ENCODE results near the gene RAD1.

RAD1 gene

DNA sequence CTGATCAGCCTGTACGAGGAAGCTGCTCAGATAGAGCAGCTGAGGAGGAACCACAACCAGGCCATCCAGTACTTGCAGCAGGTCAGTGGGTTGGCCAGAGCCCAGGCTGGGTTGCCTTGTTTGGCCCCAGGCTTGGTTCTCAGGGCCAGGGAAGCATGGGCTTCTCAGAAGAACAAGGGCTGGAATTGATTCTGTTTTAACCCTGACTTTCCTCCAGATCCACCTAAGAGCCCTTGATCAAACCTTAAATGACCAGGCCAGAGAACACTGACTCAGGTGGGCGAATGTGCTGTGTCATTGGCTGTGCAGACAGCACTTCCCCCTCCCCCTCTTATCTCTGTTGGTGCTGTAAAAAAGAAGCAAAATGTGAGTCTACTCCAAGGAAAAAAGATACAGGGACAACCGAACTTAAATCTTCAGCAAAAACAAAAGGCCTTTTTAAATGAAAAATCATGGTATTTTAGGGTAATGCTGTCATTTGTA, 48.3 kb downstream of the RAD1 start:
- in situ Hi-C loops (cut with HindIII; ENCODE audit: low sequenced_read_pairs): no loop called here

DNA sequence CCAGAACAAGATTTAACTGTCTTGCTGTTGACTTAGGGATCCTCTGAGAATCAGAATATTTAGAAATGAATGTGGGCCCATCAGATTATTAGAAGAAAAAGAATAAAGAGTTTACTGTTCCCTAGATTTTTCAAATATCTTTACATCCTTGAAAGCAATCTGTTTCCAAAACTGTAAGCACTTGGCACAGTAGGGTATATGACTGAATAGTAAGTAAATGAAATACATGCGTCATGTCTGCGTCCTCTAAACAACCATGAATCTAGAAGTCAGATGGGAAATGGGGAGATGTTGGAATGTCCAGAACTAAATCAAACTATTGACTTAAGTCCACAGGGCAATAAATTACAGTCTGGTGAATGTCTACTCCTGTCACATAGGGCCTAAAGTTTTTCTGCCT, 50.2 kb downstream of the RAD1 start:
- in situ Hi-C loops (cut with HindIII; ENCODE audit: low sequenced_read_pairs): no loop called here

DNA sequence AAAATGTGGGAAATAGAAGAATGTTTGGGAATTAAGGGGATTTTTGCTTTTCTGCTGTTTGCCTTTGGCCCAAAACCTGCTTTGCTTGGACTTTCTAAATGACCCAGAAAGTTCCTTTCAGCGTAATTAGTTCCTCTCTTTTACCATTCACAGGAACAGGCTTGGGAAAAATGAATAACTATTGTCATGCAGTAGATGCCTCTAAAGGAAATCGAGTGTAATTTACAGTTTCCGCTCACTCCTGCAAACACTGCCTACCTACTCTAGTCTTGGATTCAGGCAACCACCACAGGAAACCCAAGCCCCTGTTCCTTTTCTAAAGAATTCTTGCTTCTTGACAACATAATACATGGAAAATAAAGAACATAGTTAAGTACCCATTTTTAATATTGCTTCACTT, 51.4 kb downstream of the RAD1 start:
- in situ Hi-C loops (cut with HindIII; ENCODE audit: low sequenced_read_pairs): no loop called here

DNA sequence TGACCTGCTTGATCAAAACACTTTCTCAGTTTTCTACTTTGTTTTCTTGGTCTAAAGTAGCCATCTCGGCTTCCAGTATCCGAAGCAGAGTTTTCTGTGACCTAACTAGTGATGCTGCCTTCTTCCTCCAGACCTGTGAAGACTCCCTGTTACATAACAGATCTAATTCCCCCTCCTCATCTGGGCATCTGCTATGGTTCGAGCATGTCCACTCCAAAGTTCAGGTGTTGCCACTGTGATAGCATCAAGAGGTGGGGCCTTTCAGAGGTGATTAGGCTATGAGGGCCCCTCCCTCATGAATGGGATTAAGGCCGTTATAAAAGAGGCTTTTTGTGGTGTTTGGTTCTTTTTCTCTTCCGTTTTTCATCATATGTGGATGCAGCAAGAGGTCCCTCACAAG, 56.1 kb downstream of the RAD1 start:
- in situ Hi-C loops (cut with HindIII; ENCODE audit: low sequenced_read_pairs): no loop called here

DNA sequence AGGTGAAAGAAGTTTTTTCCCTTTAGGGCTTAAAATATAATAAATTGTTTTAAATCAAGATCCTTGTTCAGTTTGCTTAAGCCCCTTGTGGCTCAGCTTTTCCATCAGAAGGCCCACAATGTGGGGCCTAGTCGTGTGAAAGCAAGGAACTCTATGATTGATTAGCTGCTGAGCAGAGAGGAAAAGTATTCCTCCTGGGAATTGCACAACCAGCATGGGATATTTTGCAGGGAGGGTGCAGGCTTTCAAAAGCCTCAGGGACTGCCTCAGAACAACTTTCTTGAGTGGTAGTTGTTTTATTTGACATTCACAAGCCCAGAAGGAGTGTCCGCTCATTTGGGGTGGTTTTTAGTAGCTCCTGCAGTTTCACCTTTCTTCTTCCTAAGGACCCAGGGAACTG, 56.5 kb downstream of the RAD1 start:
- in situ Hi-C loops (cut with HindIII; ENCODE audit: low sequenced_read_pairs): no loop called here

DNA sequence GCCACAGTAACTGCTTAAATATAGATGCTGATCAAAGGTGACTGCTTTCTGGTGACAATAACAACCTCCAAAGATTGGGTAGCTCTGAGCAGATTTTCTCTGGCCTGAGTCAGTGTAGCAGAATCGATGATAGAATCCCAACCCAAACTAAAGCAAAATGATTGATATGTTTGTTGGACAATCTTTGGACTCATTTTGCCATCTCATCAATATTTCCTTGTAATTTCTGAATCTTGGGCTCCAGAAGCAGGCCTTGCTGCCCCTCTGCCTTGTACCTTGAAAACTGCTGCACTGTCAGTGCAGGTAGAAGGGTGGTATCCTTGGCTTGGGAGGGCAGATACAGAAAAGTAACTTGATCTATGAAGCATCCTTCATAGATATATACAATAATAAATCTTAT, 57.4 kb downstream of the RAD1 start:
- in situ Hi-C loops (cut with HindIII; ENCODE audit: low sequenced_read_pairs): no loop called here

DNA sequence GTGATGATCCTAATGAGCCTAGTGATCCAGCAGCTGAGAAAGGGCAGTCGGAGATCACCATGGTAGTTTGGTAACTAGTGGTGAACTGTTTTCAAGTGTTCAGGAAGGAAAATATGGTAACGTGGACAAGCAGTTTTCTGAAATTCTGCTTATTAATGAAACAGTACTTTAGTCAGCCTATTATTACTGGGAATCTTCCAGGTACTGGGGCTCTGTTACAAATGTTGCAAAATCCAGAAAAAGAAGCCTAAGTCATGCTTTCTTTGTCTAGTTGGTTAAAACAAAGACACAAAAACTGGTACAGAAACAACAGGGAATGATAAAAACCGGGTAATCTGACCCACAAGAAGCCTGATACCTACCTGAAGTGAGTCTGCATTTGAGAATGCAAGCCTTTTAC, 58.1 kb downstream of the RAD1 start:
- in situ Hi-C loops (cut with HindIII; ENCODE audit: low sequenced_read_pairs): no loop called here
